HG02852 (cell line): ENCODE data around the gene MTHFD1L.
"Not testable (repeated sequence)": the region's sequence is repeated elsewhere in the genome, so short reads cannot be mapped to it uniquely, and the experiment has no call there.

Experiments
- ATAC-seq: cut with Tn5 transposase; IDR thresholded peaks from one replicate; pipeline ENCODE4 v1.9.1; 2021; ENCODE audit warnings: mild to moderate bottlenecking, moderate library complexity; ENCODE audit not compliant: unreplicated experiment

Gene MTHFD1L

GRCh38 chr6:150865406-150866146 is at the start of gene MTHFD1L:
TSS of gene MTHFD1L (plus strand) at chr6:150865702. CDS start at chr6:150865823, 121 bp downstream.
- ATAC-seq: peak; percentile 62

- ATAC-seq: not testable (repeated sequence)
Observed at GRCh38 chr6:150816554-150816953, 48.9 kb upstream of the MTHFD1L start.

DNA sequence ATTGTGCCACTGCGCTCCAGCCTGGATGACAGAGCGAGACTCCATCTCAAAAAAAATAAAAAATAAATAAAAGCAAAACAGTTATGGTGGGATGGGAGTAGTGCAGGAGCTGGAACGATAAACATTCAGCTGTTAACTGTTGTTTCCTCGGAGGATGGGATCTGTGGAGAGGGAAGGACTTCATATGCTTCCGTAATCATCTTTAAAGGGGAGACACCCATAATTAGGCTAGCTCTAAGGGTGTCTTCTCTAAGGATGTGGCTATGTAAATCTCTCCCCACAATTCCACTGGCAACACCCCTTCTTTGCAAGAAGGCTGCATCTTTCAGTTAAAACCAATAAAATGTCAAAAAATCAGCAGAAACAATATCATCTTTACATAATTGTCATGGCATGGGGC is 42.6 kb upstream of the MTHFD1L start:
- no peak for ATAC-seq

- no peak for ATAC-seq
Observed at GRCh38 chr6:150826788-150827187, 38.7 kb upstream of the MTHFD1L start.

DNA sequence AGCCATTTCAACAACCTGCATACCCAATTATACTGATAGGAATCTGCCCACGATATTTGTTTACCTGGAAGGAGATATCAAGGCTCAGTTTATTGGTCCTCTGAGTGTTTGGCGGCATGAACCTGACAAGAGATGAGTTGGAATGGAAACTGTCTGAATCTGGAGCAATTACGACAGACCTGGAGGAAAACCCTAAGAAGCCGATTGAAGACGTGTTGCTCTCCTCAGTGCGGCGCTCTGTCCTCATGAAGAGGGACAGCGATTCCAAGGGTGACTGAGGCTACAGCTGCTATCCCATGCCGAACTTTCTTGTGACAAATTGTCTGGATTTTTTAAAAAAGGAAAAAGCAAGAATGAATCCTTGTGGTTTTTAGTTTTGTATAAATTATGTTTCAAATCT is 37.4 kb upstream of the MTHFD1L start:
- not testable (repeated sequence) for ATAC-seq

GRCh38 chr6:150830439-150831165 is 34.9 kb upstream of the MTHFD1L start:
- ATAC-seq: no peak

DNA sequence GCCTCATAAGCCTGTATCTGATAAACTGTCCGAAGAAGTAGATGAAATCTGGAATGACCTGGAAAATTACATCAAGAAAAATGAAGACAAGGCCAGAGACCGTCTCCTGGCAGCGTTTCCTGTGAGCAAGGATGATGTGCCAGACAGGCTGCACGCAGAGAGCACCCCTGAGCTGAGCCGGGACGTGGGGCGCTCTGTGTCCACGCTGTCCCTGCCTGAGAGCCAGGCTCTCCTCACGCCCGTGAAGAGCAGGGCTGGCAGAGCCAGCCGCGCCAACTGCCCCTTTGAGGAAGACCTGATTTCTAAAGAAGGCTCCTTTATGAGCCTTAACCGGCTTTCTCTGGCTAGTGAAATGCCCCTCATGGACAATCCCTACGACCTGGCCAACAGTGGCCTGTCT is 33.9 kb upstream of the MTHFD1L start:
- no peak for ATAC-seq

DNA sequence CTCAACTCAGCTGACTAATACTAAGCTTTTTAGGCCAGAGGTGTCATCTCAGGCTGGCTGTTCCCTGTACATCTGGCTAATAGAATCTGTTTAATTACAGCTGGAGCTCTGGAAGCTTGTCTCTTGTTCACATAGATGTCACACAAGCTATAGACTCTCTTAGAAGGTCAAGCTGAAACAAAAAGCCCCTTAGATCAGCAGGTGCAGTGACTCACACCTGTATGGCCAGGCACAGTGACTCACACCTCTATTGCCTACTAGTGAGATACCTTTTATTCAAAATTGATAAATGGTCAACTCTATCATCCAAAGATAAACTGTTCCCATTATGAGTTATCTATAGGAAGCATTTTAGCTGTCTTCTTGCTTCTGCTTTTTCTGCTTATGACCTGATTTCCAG is 29.9 kb upstream of the MTHFD1L start:
- ATAC-seq: no peak

DNA sequence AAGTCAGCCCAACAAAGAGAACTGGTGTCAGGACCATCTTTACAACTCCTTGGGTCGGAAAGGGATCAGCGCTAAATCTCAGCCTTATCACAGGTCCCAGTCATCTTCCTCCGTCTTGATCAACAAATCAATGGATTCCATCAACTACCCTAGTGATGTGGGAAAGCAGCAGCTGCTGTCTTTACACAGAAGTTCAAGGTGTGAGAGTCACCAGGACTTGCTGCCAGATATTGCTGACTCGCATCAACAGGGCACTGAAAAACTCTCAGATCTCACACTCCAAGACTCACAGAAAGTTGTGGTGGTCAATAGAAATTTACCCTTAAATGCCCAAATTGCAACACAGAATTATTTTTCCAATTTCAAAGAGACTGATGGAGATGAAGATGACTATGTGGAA is 25.3 kb upstream of the MTHFD1L start:
- ATAC-seq: no peak

DNA sequence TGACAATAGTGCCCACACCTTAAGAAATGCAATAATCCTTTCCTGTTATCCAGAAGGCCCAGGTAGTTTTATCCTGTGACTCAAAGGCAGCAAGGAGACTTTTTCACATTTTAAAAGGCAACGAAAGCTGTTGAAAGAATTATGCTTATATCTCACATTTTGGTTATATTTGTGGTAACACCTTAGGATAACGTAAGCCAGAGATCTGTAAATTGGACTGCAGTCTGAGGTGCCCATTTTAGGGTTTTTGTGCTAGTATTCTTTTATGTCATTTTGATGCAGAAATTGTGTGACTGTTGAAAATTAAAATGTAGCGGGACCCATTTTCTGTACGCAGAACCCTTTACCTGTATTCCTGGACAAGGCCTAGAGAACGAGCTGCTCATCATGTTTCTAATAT is 24.3 kb upstream of the MTHFD1L start:
- ATAC-seq: no peak

DNA sequence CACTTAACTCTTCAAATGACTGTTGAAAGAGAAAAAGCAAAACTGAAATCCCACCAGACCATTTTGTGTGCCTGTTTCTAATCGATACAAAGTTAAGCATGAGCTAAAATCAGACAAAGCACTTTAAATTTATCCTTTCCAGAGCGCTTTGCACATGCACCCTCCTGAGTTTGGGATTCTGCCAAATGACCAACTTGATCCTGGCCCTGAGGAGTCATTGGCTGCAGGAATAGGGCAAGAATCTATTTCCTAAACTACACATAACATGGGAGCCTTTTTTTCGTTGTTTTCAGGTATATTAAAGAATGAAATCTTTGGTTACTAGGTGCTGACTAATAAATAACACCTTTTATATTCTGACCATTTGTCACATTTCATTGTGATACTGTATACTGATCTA is 23.8 kb upstream of the MTHFD1L start:
- no peak for ATAC-seq

DNA sequence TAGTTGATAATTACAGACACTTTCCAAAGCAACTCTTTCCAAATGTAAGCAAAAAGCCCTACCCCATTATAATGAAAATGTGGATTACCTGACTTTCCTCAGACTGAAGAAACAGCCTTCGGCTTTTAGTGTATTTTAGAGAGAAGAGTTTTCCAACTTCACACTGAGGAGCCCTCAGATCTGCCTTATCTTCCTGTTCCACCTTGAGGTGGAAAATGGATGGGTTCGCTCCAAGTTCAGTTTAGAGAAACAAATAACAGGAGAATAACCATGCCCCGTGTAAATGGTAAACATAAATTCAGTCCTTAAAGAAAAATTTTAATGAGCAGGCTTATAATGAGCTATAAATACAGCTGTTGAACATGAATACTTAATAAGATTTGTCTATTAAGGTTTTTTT is 21.1 kb upstream of the MTHFD1L start:
- no peak for ATAC-seq

DNA sequence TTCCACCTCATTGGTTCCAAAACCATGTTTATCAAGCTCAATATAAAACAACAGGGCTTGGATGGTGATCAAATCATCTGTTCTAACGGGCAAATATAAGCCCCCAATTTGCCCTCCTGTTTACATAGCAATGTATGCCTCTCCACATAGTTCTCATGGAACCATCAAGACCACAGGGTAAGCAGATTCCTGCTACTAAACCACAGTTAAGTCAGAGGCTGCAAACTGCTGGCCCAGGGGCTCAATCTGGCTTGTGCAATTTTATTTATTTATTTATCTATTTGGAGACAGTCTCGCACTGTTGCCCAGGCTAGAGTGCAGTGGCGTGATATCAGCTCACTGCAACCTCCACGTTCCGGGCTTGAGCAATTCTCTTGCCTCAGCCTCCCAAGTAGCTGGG is 18.9 kb upstream of the MTHFD1L start:
- ATAC-seq: no peak

DNA sequence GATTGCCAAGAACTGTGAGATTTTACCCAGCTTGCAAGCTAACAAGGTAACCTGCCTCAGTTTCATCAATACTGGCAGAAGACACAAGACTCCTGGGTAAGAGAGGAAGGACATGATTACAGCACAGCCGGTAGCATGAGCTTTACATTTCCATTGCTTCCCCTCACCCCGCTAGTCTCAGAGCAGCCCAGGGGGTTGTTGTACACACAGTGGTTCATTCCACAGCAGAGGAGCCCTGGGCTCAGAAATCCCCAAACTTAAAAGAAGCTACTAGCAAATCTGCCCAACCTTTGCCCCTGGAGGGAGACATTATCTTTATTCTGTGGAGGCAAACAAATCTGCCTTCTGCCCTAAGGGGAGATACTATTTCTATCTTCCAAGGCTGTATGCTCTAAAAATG is 17.1 kb upstream of the MTHFD1L start:
- no peak for ATAC-seq

- not testable (repeated sequence) for ATAC-seq
Observed at GRCh38 chr6:150854392-150854791, 11.1 kb upstream of the MTHFD1L start.

DNA sequence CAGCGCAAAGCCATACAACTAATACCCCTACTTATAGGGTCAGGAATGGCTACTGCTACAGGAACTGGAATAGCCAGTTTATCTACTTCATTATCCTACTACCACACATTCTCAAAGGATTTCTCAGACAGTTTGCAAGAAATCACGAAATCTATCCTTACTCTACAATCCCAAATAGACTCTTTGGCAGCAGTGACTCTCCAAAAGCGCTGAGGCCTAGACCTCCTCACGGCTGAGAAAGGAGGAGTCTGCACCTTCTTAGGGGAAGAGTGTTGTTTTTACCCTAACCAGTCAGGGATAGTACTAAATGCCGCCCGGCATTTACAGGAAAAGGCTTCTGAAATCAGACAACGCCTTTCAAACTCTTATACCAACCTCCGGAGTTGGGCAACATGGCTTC is 10.3 kb upstream of the MTHFD1L start:
- ATAC-seq: not testable (repeated sequence)

DNA sequence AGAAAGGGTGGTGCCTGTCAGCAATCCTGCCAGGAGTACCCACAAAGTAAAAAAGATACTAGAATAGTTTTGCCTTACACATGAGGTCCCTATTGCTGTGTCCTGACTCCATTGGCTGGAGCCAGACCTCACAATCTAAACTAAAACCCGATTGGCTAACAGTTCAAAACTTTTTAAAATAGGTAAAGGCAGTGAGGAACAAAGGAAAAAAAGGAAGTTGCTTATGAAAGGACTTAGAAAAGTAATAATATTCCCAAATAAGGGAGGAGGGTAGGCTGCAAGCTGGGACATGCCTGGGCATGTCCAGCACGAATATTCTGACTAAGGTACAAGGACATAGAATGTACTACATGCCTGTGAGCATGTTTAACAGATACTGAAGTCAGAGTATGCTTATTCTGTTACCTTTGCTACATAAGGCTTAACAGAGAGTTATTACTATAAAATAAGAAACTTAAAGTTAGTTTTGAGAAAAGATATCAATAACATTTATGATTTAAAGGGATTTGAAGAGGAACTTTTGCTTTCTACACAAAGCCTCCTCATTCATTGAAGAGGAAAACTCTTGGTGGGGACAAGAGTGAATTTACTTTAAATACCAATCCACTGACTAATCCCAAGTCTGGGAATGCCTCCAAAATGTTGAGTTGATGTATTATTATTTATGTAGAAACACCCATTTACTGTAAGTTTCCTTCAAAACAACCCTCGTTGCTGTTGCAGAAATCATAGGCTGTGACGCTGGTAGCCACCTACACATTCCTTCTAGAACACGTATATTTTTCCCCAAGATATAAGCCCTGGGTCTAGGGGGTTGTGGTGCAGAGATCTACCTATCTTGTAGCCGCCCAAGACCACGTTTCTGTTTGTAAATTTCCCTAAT is 8.2 kb upstream of the MTHFD1L start:
- no peak for ATAC-seq

DNA sequence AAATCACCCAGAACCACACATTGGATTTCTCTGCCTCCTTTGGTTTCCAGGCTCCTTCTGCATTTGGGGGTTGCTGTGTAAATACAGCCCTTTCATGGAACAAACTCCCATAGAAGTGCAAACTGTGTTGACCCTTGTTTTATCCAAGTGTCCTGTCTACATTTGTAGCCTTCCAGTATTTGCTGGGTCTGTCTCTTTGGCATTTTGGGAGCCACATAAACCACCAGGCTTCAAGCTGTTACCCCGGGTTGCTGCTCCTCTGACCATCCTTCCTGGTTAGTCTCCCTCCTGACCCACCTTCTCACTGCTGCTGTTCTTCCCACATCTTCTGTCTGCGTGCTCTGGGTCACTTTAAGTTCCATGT is 7.6 kb upstream of the MTHFD1L start:
- ATAC-seq: no peak

DNA sequence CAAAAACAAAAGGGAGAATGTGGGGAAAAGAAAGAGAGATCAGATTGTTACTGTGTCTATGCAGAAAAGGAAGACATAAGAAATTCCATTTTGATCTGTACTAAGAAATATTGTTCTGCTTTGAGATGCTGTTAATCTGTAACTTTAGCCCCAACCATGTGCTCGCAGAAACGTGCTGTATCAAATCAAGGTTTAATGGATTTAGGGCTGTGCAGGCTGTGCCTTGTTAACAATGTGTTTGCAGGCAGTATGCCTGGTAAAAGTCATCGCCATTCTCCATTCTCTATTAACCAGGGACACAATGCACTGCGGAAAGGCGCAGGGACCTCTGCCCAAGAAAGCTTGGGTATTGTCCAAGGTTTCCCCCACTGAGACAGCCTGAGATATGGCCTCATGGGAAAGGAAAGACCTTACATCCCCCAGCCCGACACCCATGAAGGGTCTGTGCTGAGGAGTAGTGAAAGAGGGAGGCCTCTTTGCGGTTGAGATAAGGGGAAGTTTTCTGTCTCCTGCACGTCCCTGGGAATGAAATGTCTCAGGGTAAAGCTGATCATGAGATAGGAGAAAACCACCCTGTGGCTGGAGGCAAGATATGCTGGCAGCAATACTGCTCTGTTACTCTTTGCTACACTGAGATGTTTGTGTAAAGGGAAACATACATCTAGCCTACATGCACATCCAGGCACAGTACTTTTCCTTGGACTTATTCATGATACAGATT is 3.9 kb upstream of the MTHFD1L start:
- ATAC-seq: not testable (repeated sequence)

GRCh38 chr6:150863213-150863928 is 2.1 kb upstream of the MTHFD1L start:
- ATAC-seq: no peak
